ENCODE results near the gene PLXNA4.

Gene PLXNA4

DNA sequence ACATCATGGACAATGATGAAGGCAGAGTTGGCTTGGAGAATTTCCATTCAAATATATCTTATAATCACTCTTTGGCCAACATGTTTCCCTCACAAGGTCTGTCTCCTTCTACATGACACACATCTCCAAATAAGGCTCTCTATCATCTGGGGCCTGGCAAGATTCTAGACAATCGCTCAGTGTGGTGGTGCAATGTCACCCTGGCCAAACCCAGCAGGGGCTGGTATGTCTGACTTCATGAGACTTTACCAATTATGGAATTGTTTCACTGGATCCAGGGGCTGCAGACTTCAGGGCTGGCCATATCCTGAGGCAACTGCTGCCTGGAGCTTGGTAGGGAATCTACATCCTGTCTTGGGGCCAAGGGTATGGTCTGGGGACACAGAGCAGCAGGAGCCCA, 319.0 kb downstream of the PLXNA4 start:
- ChIA-PET POLR2A (no interaction called here), CTCF (interaction anchor here (1.4 kb wide), 1 partner anchor 323 kb away, joined by 4 read pairs; no protein-coding TSS in a partner anchor)
- TF ChIP-seq ZIC2 (tag by site-specific recombination; IDR thresholded peaks at IDR 0.05): 0 out of 2 replicates have a peak, but pooled peaks have one; percentile 34
- TF ChIP-seq ZBTB48 (tag by site-specific recombination; IDR thresholded peaks at IDR 0.05): no peak
- no peak overlapping the region for H3K27ac ChIP-seq (ENCODE audit: extremely low read depth, low read depth, low read length)
- no peaks in the 10 kb centered on the region for H3K36me3 ChIP-seq (ENCODE audit: control insufficient read depth in 2 of 2, insufficient read depth in 1 of 2, low read length in 2 of 2)
- H3K4me1 ChIP-seq (ENCODE audit: control insufficient read depth, insufficient read depth, low read length): peaks cover 17% of the 10 kb centered on the region
- H3K9me3 ChIP-seq (ENCODE audit: control insufficient read depth, insufficient read depth, low read depth, low read length): no peaks in the 10 kb centered on the region
- H3K4me3 ChIP-seq (ENCODE audit: low read depth, low read length): no peak overlapping the region

GRCh38 chr7:132256721-132257212, 319.5 kb downstream of the PLXNA4 start:
- Histone ChIP-seq H3K4me3 (ENCODE audit: low read depth, low read length) (no peak overlapping the region), H3K27ac (ENCODE audit: extremely low read depth, low read depth, low read length) (peak overlapping the region; percentile 59; the same call in 1 of the 2 replicates), H3K4me1 (ENCODE audit: control insufficient read depth, insufficient read depth, low read length) (peaks cover 17% of the 10 kb centered on the region), H3K36me3 (ENCODE audit: control insufficient read depth in 2 of 2, insufficient read depth in 1 of 2, low read length in 2 of 2) (no peaks in the 10 kb centered on the region), H3K9me3 (ENCODE audit: control insufficient read depth, insufficient read depth, low read depth, low read length) (no peaks in the 10 kb centered on the region)
- ChIA-PET CTCF (interaction anchor here (0.7 to 1.4 kb wide), 2 partner anchors 324 to 456 kb away, joined by 3 to 4 read pairs; no protein-coding TSS in a partner anchor), POLR2A (no interaction called here)
- TF ChIP-seq ZBTB20 (tag by site-specific recombination; IDR thresholded peaks at IDR 0.05) (peak; percentile 12), ZNF274 (IDR thresholded peaks at IDR 0.05; ENCODE audit: low read length) (no peak), ZNF274 (tag by site-specific recombination; IDR thresholded peaks at IDR 0.05; ENCODE audit: borderline replicate concordance) (no peak)

- Histone ChIP-seq H3K4me1 (ENCODE audit: control insufficient read depth, insufficient read depth, low read length) (peaks cover 20% of the 10 kb centered on the region), H3K27ac (ENCODE audit: extremely low read depth, low read depth, low read length) (peak overlapping the region; percentile 59), H3K9me3 (ENCODE audit: control insufficient read depth, insufficient read depth, low read depth, low read length) (no peaks in the 10 kb centered on the region), H3K4me3 (ENCODE audit: low read depth, low read length) (no peak overlapping the region), H3K36me3 (ENCODE audit: control insufficient read depth in 2 of 2, insufficient read depth in 1 of 2, low read length in 2 of 2) (no peaks in the 10 kb centered on the region)
- CTCF ChIA-PET: interaction anchor here (0.6 to 1.4 kb wide), 6 partner anchors 235 to 1035 kb away, joined by 3 to 4 read pairs (median 3); no protein-coding TSS in a partner anchor
- POLR2A ChIA-PET: no interaction called here
- no peak for TF ChIP-seq KLF8 (tag by site-specific recombination; IDR thresholded peaks at IDR 0.05)
- no peak for TF ChIP-seq ZNF211 (tag by site-specific recombination; IDR thresholded peaks at IDR 0.05; ENCODE audit: low read depth)
- TF ChIP-seq TCF7L2 (IDR thresholded peaks at IDR 0.05; ENCODE audit: borderline replicate concordance, low read depth, low read length): no peak
- 0 out of 2 replicates have a peak, but pooled peaks have one; percentile 40 for TF ChIP-seq ZNF768 (tag by site-specific recombination; IDR thresholded peaks at IDR 0.05)
- no peak for TF ChIP-seq ZNF785 (tag by site-specific recombination; IDR thresholded peaks at IDR 0.05)
- TF ChIP-seq ZNF335 (tag by site-specific recombination; conservative IDR thresholded peaks at IDR 0.05): peak; percentile 29; the same call in 1 of the 2 replicates
- TF ChIP-seq, protein P1, sequence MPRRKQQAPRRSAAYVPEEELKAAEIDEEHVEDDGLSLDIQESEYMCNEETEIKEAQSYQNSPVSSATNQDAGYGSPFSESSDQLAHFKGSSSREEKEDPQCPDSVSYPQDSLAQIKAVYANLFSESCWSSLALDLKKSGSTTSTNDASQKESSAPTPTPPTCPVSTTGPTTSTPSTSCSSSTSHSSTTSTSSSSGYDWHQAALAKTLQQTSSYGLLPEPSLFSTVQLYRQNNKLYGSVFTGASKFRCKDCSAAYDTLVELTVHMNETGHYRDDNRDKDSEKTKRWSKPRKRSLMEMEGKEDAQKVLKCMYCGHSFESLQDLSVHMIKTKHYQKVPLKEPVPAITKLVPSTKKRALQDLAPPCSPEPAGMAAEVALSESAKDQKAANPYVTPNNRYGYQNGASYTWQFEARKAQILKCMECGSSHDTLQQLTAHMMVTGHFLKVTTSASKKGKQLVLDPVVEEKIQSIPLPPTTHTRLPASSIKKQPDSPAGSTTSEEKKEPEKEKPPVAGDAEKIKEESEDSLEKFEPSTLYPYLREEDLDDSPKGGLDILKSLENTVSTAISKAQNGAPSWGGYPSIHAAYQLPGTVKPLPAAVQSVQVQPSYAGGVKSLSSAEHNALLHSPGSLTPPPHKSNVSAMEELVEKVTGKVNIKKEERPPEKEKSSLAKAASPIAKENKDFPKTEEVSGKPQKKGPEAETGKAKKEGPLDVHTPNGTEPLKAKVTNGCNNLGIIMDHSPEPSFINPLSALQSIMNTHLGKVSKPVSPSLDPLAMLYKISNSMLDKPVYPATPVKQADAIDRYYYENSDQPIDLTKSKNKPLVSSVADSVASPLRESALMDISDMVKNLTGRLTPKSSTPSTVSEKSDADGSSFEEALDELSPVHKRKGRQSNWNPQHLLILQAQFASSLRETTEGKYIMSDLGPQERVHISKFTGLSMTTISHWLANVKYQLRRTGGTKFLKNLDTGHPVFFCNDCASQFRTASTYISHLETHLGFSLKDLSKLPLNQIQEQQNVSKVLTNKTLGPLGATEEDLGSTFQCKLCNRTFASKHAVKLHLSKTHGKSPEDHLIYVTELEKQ (tag by site-specific recombination; IDR thresholded peaks at IDR 0.05; ENCODE audit: borderline replicate concordance): peak; percentile 62
- peak; percentile 97 for TF ChIP-seq ZNF660 (tag by site-specific recombination; IDR thresholded peaks at IDR 0.05)
- peak; percentile 82; the same call in 1 of the 2 replicates for TF ChIP-seq ZNF221 (tag by site-specific recombination; IDR thresholded peaks at IDR 0.05; ENCODE audit: borderline replicate concordance)
- peak; percentile 58; the same call in 1 of the 2 replicates for TF ChIP-seq ZBTB20 (tag by site-specific recombination; IDR thresholded peaks at IDR 0.05)
- TF ChIP-seq ZNF366 (tag by site-specific recombination; conservative IDR thresholded peaks at IDR 0.05): peak; percentile 64; the same call in 1 of the 2 replicates
- TF ChIP-seq TRIM28 (IDR thresholded peaks at IDR 0.05; ENCODE audit: borderline replicate concordance, low read length): no peak
- no peak for TF ChIP-seq ZNF311 (tag by site-specific recombination; IDR thresholded peaks at IDR 0.05; ENCODE audit: borderline replicate concordance)
- TF ChIP-seq, protein P2, sequence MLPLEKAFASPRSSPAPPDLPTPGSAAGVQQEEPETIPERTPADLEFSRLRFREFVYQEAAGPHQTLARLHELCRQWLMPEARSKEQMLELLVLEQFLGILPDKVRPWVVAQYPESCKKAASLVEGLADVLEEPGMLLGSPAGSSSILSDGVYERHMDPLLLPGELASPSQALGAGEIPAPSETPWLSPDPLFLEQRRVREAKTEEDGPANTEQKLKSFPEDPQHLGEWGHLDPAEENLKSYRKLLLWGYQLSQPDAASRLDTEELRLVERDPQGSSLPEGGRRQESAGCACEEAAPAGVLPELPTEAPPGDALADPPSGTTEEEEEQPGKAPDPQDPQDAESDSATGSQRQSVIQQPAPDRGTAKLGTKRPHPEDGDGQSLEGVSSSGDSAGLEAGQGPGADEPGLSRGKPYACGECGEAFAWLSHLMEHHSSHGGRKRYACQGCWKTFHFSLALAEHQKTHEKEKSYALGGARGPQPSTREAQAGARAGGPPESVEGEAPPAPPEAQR (tag by site-specific recombination; IDR thresholded peaks at IDR 0.05): peak; percentile 80; the same call in 1 of the 2 replicates
- TF ChIP-seq ZNF37A (tag by site-specific recombination; IDR thresholded peaks at IDR 0.05): no peak
- peak; percentile 82 for TF ChIP-seq ZBTB8A (tag by site-specific recombination; IDR thresholded peaks at IDR 0.05)
- TF ChIP-seq ZNF645 (tag by site-specific recombination; IDR thresholded peaks at IDR 0.05): peak; percentile 90; the same call in 1 of the 2 replicates
- peak; percentile 100 for TF ChIP-seq ZIC2 (tag by site-specific recombination; IDR thresholded peaks at IDR 0.05)
- TF ChIP-seq ZFHX2 (tag by site-specific recombination; conservative IDR thresholded peaks at IDR 0.05): no peak
- no peak for TF ChIP-seq ZSCAN16 (tag by site-specific recombination; IDR thresholded peaks at IDR 0.05)
- peak; percentile 62; the same call in 1 of the 2 replicates for TF ChIP-seq OVOL3 (tag by site-specific recombination; IDR thresholded peaks at IDR 0.05)
Measured at GRCh38 chr7:132255898-132256297, 320.4 kb downstream of the PLXNA4 start.

Measured in HEK293 (cell line).